ENCODE measurements around the gene KRTAP9-2.
"Not testable (repeated sequence)": the region's sequence is repeated elsewhere in the genome, so short reads cannot be mapped to it uniquely, and the experiment has no call there.

The KRTAP9-2 gene

GRCh38 chr17:41237116-41237515 lies 10.7 kb downstream of the KRTAP9-2 start:
- not testable (repeated sequence) for DNase-seq

GRCh38 chr17:41237949-41238437 lies 11.5 kb downstream of the KRTAP9-2 start, which contains the start of gene KRTAP9-8:
TSS of gene KRTAP9-8 (plus strand) at chr17:41237999. CDS start at chr17:41238052, 53 bp downstream.
- DNase-seq = not testable (repeated sequence)

GRCh38 chr17:41246995-41247787 lies 20.7 kb downstream of the KRTAP9-2 start:
- DNase-seq = not testable (repeated sequence)

- DNase-seq = not testable (repeated sequence)
Observed at GRCh38 chr17:41249637-41250240, 23.3 kb downstream of the KRTAP9-2 start, which contains the start of gene KRTAP9-4. TSS of gene KRTAP9-4 (plus strand) at chr17:41249687. CDS start at chr17:41249721, 34 bp downstream.

GRCh38 chr17:41251261-41251660 lies 24.8 kb downstream of the KRTAP9-2 start:
- DNase-seq = no peak

- no peak for DNase-seq
Observed at GRCh38 chr17:41254861-41255260, 28.4 kb downstream of the KRTAP9-2 start.

GRCh38 chr17:41255381-41256290 lies 29.2 kb downstream of the KRTAP9-2 start, which contains the start of gene KRTAP9-9:
TSS of gene KRTAP9-9 (plus strand) at chr17:41255384.
- DNase-seq = not testable (repeated sequence)

GRCh38 chr17:41256291-41256685 lies 29.8 kb downstream of the KRTAP9-2 start:
- no peak for DNase-seq

- DNase-seq = no peak
Observed at GRCh38 chr17:41258406-41258805, 32.0 kb downstream of the KRTAP9-2 start.

- DNase-seq = no peak
Observed at GRCh38 chr17:41263212-41263611, 36.8 kb downstream of the KRTAP9-2 start.

- DNase-seq = no peak
Observed at GRCh38 chr17:41264599-41264998, 38.2 kb downstream of the KRTAP9-2 start.

GRCh38 chr17:41265078-41265477 lies 38.6 kb downstream of the KRTAP9-2 start, which contains the start of gene KRTAP9-6:
TSS of gene KRTAP9-6 (plus strand) at chr17:41265378. CDS start at chr17:41265378, 0 bp downstream.
- DNase-seq = no peak

GRCh38 chr17:41267711-41268110 lies 41.3 kb downstream of the KRTAP9-2 start:
- DNase-seq = no peak

- not testable (repeated sequence) for DNase-seq
Observed at GRCh38 chr17:41271323-41271722, 44.9 kb downstream of the KRTAP9-2 start.

GRCh38 chr17:41271858-41272257 lies 45.4 kb downstream of the KRTAP9-2 start:
- DNase-seq = no peak

- not testable (repeated sequence) for DNase-seq
Observed at GRCh38 chr17:41275648-41276190, 49.3 kb downstream of the KRTAP9-2 start, which contains the start of gene KRTAP9-7. TSS of gene KRTAP9-7 (plus strand) at chr17:41275698. CDS start at chr17:41275698, 0 bp downstream.

Measured in activated CD4-positive, alpha-beta T cell treated with anti-CD3 and anti-CD28 coated beads for 1 hour (primary cell).